Fibroblast of lung (primary cell): ENCODE results near the gene MCRIP1.

Experiments
- EZH2 ChIP-seq: IDR thresholded peaks from 2 replicates; pipeline ENCODE4 v1.5.1; 2012; ENCODE audit warnings: low read length, control low read depth, mild to moderate bottlenecking; ENCODE audit errors: missing control alignments
- TF ChIP-seq, protein P1 (sequence below), 2 donors: IDR thresholded peaks in 1 of 2; conservative IDR thresholded peaks in 1 of 2; 1 replicate in 1 of 2; 2 replicates in 1 of 2; pipeline ENCODE4 v1.5.1; 2011 to 2012; ENCODE audit warnings: low read length in 2 of 2, control low read depth in 1 of 2, inconsistent platforms in 1 of 2, low read depth in 1 of 2, mild to moderate bottlenecking in 1 of 2

DNA sequence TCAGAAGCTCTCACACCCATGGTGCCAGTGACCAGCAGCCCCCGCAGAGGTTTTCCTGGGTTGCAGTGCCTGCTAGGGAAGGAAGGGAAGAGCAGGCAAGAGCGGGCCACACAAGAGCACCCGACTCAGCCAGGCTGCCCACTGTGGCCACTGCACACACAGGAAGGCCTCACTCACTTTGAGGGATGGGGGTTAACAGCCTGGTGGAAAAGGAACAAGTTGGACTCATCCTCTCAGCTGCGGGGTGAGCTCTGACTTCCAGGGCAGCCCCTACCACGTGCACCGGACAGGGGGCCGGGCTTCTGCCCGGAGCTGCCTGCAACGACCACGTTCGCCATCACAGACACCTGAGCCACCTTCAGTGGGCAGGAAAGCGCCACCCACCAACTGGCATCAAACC is 19.1 kb upstream of the MCRIP1 start:
- TF ChIP-seq, protein P1, sequence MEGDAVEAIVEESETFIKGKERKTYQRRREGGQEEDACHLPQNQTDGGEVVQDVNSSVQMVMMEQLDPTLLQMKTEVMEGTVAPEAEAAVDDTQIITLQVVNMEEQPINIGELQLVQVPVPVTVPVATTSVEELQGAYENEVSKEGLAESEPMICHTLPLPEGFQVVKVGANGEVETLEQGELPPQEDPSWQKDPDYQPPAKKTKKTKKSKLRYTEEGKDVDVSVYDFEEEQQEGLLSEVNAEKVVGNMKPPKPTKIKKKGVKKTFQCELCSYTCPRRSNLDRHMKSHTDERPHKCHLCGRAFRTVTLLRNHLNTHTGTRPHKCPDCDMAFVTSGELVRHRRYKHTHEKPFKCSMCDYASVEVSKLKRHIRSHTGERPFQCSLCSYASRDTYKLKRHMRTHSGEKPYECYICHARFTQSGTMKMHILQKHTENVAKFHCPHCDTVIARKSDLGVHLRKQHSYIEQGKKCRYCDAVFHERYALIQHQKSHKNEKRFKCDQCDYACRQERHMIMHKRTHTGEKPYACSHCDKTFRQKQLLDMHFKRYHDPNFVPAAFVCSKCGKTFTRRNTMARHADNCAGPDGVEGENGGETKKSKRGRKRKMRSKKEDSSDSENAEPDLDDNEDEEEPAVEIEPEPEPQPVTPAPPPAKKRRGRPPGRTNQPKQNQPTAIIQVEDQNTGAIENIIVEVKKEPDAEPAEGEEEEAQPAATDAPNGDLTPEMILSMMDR (conservative IDR thresholded peaks at IDR 0.05 in 1 of 2, IDR thresholded peaks at IDR 0.05 in 1 of 2; ENCODE audit: low read depth in 1 of 2, low read length in 2 of 2), result no peak
- TF ChIP-seq EZH2, result no peak
